Stimulated activated CD4-positive, alpha-beta T cell treated with anti-CD3 and anti-CD28 coated beads, TNF-alpha, amount 100 ng/mL, for 48 hours (primary cell): Measurements from ENCODE around the gene SERINC5.
"Not testable (repeated sequence)": the region's sequence is repeated elsewhere in the genome, so short reads cannot be mapped to it uniquely, and the experiment has no call there.

Experiments
- DNase-seq, 3 donors: peaks; one replicate each; pipeline ENCODE4 v3.0.0-alpha.2; 2020; ENCODE audit warnings: low read depth in 3 of 3

The SERINC5 gene

GRCh38 chr5:80227979-80228596 is 27.8 kb downstream of the SERINC5 start:
- no peak for DNase-seq

- DNase-seq = no peak
Measured at GRCh38 chr5:80225934-80226326, 29.9 kb downstream of the SERINC5 start.

DNA sequence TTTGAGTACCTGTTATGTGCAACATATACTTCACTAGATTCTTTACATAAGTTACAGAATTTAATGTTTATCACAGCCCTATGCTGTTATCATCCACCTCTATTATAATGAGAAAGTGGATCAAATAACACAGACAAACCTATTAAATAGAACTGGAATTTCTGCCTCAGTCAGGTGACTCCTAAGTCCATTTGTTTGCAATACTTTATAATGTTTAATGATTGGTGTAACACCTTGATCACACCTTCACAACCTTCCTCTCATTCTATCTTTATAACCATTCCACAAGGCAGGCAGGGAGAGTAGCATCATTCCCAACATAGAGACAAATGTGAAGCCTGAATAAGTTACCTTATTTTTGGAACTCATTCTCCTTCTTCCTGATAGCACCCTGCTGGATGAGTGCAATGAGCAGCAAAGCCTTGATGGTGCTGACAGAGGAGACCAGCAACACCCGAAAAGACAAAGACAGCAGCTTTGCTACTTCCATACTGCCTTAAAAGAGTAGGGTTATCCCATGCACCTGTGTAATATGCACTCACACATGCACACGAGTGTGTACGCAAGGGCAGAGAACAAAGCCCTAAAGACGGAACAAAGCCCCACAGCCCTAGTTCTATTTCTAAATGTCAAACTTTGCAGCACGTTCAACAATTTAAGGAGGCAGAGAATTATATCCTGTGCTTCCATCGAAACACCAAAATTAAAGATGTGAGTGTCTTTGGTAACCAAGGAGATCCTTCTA is 30.5 kb downstream of the SERINC5 start:
- DNase-seq = no peak

DNA sequence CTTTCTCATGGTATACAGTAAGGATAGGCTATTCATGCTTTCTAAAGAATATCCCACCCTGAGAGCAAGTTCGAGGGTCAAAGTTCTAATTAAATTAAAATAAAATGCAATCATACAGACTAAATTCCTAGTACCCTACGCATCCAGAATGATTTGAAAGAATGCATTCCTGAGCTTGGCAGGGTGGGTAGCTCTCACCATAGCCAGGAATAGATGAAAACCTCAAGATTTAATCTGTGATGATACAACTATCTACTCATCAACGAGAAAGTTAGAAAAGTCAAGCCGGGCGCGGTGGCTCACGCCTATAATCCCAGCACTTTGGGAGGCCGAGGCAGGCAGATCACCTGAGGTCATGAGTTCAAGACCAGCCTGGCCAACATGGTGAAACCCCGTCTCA is 32.3 kb downstream of the SERINC5 start:
- no peak for DNase-seq

- no peak for DNase-seq
Measured at GRCh38 chr5:80220245-80220897, 35.5 kb downstream of the SERINC5 start.

DNA sequence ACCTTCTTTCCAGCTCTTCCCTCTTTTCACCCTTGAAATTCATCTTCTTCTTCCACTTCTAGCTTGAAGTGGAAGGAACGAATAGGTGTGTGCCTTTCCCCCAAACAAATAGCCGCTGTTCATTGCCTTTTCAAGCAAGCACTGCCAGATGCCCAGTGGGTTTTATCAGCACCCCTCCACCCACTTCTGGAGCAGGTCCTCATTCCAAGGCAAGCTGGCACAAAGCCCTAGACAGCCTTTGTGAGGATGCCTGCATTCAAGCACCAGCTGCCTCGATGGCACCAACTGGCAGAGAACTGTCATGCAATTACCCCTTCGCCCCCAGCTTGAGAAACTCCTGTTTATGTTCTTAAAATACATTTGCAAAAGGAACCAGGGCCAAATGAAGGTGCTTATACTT is 36.5 kb downstream of the SERINC5 start:
- no peak for DNase-seq

DNA sequence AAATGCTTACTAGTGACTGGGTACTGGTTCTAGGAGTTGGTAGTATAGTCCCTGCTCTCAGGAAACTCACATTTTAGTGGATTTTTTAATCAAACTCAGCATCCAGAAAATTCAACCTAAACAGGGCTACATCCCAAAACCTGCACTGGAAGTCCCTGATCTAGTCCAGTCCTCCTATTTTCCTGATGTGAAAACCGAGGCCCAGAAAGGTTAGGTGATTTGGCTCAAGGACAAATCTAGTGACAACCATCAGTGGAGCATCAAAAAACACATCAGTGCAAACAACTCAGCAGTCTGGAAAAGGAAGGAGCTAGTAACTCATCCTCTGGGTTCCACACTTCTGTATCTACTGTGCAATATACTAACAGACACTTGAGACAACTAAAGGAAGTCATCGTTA is 38.2 kb downstream of the SERINC5 start:
- DNase-seq = no peak

GRCh38 chr5:80216753-80217596 is 38.9 kb downstream of the SERINC5 start:
- no peak for DNase-seq

GRCh38 chr5:80216096-80216495 is 39.8 kb downstream of the SERINC5 start:
- no peak for DNase-seq

DNA sequence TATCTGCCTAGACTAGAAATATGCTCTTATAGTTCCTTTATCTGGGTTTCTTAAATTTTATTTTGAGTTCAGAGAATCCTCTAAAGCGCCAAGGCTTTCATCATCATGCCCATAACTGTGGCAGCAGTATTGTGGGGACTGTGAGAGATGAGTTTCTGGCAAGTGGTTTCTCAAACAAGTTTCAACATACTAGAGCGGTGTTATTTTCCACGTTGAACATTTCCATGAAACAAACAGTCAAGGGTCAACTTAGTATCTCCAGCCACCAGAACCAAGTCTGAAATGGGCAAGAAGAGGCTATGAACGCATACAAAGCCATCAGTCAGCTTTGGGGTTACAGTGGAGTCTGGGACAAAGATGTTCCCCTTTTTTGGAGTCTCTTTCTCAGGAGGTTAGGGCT is 40.3 kb downstream of the SERINC5 start:
- DNase-seq = no peak

GRCh38 chr5:80213466-80213865 is 42.4 kb downstream of the SERINC5 start:
- no peak for DNase-seq

- DNase-seq = no peak
Measured at GRCh38 chr5:80212171-80212667, 43.6 kb downstream of the SERINC5 start.

- no peak for DNase-seq
Measured at GRCh38 chr5:80211327-80211726, 44.5 kb downstream of the SERINC5 start.

DNA sequence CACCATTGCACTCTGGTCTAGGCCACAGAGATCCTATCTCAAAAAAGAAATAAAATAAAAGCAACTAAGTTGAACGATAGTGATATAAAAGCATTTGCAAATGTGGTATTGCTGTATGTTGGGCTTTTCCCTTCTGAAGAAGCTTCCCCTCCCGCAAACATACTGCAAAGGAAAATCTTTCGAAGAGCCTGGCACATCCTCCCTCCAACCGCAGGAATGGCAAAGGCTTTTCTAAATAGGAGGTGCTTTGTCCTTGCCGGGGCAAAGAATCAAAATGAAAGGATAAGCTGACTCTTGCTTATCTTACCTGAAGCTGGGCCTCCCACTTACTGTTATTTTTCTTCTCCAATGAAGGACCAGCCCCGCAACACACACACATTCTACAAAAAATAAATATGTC is 45.8 kb downstream of the SERINC5 start:
- DNase-seq = no peak

DNA sequence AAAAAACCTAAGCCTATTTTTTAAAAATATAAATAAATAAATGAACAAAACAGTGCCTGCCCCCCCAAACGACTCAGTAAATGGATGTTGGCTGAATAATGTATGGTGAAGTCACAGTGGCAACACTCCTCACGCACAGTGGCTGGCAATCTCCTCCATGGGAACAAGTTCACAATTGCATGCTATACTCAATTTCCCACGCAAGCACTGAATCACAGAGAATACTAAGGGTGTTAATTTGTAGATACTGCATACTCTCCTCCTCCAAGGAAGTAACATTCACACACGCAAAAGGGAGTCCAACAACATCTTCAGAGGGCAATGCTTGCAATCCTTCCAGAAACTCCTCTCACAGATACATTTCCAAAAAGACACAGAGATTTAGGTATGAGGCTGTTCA is 47.5 kb downstream of the SERINC5 start:
- DNase-seq = no peak

DNA sequence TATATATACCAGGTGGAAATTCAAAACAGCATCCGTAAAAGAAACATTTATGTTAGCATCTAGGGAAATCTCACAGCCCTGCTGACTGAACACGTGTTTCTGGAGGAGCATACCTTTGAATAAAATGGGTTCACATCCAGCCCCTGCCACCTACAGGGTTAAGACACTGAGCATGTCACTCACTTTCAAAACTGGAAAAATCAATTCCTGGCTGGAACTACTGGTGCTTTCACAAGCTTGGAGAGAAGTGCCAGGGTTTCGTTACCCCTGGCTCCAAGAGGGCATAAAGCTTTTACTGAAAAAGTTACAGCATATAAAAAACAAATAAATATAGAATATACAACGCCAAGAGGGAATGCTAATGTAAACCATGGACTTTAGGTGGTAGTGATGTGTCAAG is 48.0 kb downstream of the SERINC5 start:
- no peak for DNase-seq

- DNase-seq = no peak
Measured at GRCh38 chr5:80206282-80206681, 49.6 kb downstream of the SERINC5 start.

- DNase-seq = no peak
Measured at GRCh38 chr5:80205846-80206245, 50.0 kb downstream of the SERINC5 start.

DNA sequence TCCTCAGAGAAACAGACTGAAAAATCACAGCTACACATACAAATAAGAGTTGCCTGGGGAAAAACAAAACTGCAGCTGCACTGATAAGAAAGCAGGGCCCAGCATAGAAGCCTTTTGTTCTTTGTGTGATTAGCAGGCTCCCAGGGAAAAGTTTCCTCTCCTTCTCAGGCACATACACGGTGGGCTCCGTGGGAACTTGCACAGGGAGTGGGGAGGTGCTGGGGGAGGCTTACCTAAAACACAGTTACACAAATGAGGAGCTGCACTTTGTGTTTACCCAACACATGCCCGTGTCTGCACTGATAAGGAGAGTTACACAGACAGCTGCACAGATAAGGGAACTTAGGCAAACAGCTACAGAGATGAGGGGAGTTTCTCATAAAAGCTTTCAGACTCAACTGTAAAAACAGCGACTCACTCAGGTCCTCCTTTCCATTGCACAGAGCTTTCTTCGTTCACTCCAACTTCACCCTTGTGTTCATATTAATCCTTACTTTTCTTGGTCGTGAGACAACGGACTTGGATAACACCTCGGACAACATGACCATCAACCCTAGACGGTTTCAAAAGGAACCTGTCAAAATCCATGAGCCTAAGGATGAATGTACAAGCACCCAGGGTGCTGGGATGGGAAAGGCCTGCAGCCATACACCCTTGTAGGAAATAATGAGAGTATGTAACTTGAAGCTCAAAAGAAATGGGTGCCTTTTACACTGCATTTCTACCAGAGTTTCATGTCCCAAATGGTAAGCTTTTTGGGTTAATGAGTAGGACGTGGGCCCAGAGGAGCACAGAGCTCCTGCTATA is 50.8 kb downstream of the SERINC5 start:
- no peak for DNase-seq

DNA sequence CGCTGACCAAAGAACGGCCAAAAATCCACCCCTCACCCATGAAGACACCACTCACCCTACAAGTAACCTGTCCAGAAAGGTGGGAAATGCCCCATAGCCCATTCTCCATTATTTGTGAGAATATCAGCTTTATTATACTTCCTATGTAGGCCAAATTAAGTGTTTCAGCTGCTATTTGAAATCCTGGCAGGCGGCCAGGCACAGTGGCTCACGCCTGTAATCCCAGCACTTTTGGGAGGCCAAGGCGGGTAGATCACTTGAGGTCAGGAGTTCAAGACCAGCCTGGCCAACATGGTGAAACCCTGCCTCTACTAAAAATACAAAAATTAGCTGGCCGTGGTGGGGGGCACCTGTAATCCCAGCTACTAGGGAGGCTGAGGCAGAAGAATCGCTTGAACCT is 54.1 kb downstream of the SERINC5 start:
- not testable (repeated sequence) for DNase-seq

DNA sequence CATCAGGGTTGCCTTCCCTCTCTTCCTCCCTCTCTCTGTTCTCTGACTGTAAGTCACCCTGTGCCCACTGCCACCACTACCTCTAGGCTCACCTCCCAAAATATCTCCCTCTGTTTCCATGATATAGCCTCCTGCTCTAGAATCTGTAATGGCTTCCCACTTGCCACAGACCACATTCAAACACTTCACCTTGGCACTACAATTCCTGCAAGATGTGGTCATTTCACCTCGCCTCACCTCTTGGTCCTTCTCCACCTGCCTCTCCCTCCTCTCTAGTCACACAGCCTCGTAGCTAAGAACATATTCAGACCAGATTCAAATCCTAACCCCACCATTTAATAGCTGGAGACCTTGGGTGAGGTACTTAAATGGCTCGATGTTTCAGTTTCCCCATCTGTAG is 56.9 kb downstream of the SERINC5 start:
- DNase-seq = no peak
